ENCODE data around the gene SSBP2.

Gene SSBP2

DNA sequence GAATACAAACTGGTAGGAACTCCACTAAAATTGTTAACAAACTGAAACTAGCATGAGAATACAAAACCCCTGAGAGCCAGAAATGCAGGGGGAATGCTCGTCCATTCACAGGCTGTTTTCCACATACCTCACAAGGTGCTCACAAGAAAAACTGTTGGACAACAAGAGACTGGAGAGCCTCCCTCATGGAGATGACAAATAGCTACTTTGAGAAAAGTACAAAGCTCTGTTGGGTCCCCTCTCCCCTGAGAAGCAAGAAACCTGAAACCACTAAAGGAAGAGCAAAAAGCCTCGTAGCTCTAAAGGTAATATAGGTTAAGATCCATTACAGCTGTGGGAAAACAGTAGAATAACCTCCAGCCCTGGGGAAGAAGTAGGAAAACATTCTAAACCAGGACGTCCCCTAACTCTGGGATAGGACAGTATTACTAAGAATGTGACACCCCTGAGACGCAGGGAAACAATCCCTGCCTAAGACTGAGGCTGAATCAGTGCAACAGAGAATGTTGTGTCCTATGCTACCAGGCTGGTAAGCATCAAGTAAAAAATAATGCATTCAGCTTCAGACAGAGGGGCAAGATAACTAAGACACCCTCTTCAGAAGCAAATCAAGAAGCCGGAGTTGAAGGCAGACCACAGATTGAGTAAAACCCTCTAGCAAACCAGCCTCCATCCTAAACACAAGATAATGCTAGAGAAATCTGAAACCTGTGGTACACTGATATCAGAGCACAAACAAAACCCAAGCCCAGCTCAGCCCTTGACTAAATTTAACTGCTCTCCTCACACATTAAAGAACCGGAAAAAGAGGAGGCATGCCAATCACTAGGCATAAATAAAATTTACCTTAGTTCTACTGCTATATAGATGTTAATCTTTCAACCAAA lies 160.2 kb downstream of the SSBP2 start:
- DNase-seq (ENCODE audit: low spot score), result no peak

DNA sequence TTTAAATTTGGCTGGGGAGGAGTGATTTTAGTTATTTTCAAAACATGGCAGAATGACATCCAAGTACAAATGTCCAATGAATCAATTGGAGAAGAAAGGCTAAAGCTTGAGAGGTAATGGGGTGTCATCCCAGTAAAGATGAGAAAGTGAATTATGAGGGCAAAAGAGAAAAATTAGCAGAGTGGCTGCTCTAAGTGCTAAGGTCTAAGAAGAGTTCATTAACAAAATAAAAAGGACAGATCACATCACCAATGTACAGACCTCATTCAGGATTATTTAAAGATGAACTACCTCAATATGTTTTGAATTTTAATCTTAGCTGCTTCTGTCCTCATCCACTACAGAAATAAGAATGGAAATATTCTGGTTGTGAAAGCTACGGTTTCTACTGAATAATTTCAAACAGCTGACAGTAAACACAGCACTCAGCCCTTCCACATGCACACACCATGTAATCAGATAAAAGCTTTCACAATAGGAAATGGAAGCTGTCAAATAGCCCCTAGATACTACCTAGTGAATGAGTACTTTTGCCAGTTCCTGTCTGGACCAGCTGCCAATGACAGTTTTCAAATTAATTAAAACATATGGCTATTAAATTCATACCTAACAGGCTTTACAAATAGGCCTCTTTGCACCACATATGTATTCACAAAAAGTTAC lies 171.5 kb downstream of the SSBP2 start:
- DNase-seq (ENCODE audit: low spot score), result no peak

DNA sequence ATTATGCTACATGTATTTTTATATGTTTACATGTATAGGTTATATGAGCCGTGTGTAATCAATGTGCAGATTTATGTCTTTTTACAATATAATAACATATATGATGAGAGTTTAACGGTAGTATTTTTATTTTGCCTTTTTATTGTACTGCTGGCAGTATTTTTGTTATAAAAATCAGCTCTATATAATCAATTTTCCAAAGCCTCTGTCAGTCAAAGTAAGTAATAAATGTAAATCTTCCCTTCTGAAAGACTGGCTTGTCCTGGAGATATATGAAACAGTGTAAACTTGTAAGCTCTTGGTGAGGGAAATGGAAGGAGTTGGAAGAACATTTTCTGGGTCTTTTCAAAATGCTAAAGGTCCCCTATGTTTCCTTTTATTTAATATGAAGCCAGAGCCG lies 173.8 kb downstream of the SSBP2 start:
- no peak for DNase-seq (ENCODE audit: low spot score)

GRCh38 chr5:81575924-81576323 lies 175.0 kb downstream of the SSBP2 start:
- DNase-seq (ENCODE audit: low spot score), result no peak

DNA sequence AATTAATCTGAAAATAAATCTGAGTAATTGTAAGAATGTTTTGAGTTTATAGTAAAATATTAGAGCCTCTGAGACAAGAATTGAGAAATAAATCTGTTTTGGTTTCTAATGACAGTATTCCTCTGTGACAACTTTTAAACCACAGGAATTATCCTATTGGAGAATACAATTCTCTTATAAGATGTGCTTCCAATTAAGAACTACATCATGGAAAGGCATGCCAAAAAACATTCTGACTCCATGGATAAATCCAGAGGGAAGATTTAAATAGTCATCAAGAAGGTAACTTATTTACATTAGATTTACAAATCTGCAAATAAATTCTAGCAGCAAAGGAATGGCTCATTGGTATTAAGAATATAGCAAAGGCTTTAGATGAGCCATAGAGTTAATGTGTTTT lies 178.7 kb downstream of the SSBP2 start:
- DNase-seq (ENCODE audit: low spot score), result no peak

DNA sequence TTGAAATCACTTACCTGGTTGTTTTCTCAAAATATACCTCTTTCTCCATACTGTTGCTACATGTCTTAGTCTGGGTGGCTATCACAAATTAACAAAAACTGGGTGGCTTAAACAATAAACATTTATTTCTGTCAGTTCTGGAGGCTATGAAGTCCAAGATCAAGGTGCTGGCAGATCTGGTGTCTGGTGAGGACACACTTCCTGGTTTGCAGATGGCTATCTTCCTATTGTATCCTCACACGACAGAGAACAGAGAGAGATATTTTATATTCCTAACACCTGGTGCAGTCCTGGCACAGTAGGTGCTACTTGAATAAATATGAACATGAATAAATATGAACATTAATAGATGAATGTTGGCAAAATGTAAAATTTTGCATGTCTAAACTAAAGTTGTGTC lies 192.7 kb downstream of the SSBP2 start:
- no peak for DNase-seq (ENCODE audit: low spot score)

- no peak for DNase-seq (ENCODE audit: low spot score)
Observed at GRCh38 chr5:81556809-81557208, 194.1 kb downstream of the SSBP2 start.

- DNase-seq (ENCODE audit: low spot score), result no peak
Observed at GRCh38 chr5:81555865-81556264, 195.0 kb downstream of the SSBP2 start.

DNA sequence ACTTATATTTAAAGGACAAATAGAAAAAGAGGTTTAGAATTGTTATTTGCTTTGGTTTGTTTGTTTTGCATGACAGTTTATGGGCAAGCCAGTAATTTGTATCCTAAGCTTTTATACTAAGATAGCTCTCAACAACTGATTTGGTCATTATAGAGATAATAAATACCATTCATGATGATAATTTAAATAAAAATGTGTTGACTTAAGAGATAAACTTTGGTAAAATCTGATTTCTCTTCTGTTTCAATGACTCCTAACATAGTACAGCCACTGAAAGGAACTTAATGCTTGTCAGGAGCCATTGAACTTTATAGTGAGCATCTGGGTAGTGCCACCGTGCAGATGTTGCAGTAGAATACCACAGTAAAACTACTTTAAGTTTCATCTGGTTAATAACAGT lies 196.2 kb downstream of the SSBP2 start:
- no peak for DNase-seq (ENCODE audit: low spot score)

GRCh38 chr5:81553567-81554212 lies 197.2 kb downstream of the SSBP2 start:
- DNase-seq (ENCODE audit: low spot score), result no peak

- DNase-seq (ENCODE audit: low spot score), result no peak
Observed at GRCh38 chr5:81552852-81553566, 197.9 kb downstream of the SSBP2 start.

DNA sequence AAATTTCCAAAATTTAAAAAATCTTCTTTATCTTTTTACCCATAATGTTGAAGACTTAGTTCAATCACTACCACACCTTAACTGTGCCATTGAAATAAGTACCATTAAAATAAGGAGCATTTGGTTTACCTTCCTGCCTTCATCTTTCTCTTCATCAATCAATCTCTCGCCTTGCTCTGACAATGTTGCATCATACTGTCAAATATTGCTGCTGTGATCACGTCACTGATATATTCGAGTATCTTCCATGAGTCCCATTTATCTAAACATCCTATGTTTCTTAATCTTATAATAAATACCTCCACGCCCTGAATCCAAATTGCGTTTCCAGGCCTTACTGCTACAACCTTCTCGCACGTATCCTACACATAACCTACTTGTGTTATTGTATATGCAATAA lies 201.8 kb downstream of the SSBP2 start:
- DNase-seq (ENCODE audit: low spot score), result no peak

DNA sequence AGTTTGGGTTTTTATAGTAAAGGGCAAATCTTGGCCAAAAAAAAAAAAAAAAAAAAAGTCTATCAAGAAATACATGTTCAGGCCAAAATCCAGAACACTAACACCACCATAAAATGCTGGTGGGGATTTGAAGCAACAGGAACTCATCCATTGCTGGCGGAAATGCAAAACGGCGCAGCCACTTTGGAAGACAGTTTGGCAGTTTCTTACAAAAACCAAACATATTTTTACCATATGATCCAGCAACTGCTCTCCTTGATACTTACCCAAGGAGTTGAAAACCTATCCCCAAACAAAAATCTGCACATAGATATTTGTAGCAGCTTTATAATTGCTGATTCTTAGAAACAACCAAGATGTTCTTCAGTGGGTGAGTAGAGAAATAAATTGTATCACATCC lies 203.9 kb downstream of the SSBP2 start:
- no peak for DNase-seq (ENCODE audit: low spot score)

- no peak for DNase-seq (ENCODE audit: low spot score)
Observed at GRCh38 chr5:81545911-81546310, 205.0 kb downstream of the SSBP2 start.

- no peak for DNase-seq (ENCODE audit: low spot score)
Observed at GRCh38 chr5:81544351-81545018, 206.4 kb downstream of the SSBP2 start.

DNA sequence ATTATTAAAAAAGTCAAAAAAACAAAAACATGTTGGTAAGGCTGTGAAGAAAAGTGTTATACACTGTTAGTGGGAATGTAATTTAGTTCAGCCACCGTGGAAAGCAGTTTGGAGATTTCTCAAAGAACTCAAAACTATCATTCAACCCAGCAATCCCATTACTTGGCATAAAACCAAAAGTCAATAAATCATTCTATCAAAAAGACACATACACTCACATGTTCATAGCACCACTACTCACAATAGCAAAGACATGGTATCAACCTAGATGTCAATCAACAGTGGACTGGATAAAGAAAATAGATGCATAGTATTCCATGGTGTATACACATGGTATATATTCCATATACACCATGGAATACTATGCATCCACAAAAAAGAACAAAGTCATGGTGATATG lies 208.7 kb downstream of the SSBP2 start:
- DNase-seq (ENCODE audit: low spot score), result no peak

DNA sequence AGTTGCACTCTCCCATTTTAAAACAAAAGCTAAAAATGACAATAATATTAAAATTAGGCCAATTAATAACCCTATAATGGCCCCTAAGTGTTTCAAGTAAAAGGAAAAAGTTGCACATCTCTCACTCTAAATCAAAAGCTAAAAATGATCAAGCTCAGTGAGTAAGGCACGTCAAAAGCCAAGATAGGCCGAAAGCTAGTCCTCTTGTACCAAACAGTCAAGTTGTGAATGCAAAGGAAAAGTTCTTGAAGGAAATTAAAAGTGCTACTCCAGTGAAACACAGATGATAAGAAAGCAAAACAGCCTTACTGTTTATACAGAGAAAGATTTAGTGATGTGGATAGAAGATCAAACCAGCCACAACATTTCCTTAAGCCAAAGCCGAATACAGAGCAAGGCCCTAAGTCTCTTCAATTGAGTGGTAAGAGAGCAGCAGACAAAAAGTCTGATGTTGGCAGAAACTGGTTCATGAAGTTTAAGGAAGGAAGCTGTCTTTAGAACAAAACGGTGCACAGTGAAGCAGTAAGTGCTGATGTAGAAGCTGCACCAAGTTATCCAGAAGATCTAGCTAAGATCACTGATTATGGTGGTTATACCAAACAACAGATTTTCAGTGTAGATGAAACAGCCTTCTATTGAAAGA lies 212.9 kb downstream of the SSBP2 start:
- no peak for DNase-seq (ENCODE audit: low spot score)

DNA sequence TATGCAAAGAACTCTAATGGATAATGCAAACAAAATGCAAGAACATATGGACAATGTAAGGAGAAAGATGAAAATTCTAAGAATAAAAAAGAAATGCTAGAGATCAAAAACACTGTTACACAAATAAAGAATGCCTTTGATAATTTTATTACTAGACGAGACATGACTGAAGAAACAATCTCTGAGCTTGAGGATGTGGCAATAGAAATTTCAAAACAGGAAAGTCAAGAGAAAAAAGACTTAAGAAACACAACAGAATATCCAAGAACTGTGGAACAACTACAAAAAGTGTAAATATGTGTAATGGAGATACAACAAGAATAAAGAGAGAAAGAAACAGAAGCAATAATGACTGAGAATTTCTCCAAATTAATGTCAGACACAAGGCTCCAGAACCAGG lies 216.5 kb downstream of the SSBP2 start:
- DNase-seq (ENCODE audit: low spot score), result no peak

GRCh38 chr5:81533629-81534405 lies 217.1 kb downstream of the SSBP2 start:
- no peak for DNase-seq (ENCODE audit: low spot score)

GRCh38 chr5:81530919-81531318 lies 220.0 kb downstream of the SSBP2 start:
- no peak for DNase-seq (ENCODE audit: low spot score)

DNA sequence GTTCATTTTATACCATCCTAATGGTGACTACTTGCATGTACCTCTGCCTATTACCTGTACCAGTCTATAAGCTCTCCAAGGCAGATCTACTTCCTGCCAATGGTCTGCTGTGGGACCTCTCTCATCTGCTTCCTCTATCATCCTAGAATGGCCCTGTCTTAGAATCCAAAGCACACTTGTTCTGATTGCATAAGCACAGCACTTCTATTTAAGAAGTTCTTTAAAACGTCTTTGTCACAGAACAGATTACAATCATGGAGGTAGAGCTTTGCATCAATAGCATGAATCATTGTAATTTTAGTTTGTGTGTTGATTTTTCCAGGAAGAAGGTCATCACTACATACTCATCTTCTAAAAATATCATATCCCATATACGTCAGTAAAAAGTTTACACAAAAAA lies 225.2 kb downstream of the SSBP2 start:
- no peak for DNase-seq (ENCODE audit: low spot score)
